Retinal pigment epithelial cell (primary cell): Measurements from ENCODE around the gene DIAPH1.
A peak's percentile ranks its signal among the peaks of the same experiment; 100 is the strongest.

Source experiments
- DNase-seq: peaks from one replicate; pipeline ENCODE4 v3.0.0-alpha.2; 2010; ENCODE audit warnings: low read depth
- H3K4me3 ChIP-seq: 2 replicates; pipeline ENCODE4 v1.5.1; 2011; ENCODE audit warnings: mild to moderate bottlenecking, low read length, control low read depth, moderate library complexity
- CTCF ChIP-seq: conservative IDR thresholded peaks from 2 replicates; pipeline ENCODE4 v1.5.1; 2011; ENCODE audit warnings: low read depth, low read length, control low read depth, inconsistent platforms

The DIAPH1 gene

GRCh38 chr5:141635646-141636045 lies 16.8 kb upstream of the DIAPH1 start:
- TF ChIP-seq CTCF = no peak
- no peak for DNase-seq
- peak overlapping the region; percentile 99 for H3K4me3 ChIP-seq

- no peak overlapping the region for H3K4me3 ChIP-seq
- TF ChIP-seq CTCF = no peak
- no peak for DNase-seq
Measured at GRCh38 chr5:141634720-141635119, 15.9 kb upstream of the DIAPH1 start.

GRCh38 chr5:141633871-141634561 lies 15.2 kb upstream of the DIAPH1 start:
- no peak for DNase-seq
- H3K4me3 ChIP-seq = no peak overlapping the region
- no peak for TF ChIP-seq CTCF

GRCh38 chr5:141632650-141633049 lies 13.8 kb upstream of the DIAPH1 start:
- H3K4me3 ChIP-seq = no peak overlapping the region
- DNase-seq = no peak
- TF ChIP-seq CTCF = no peak

- no peak for TF ChIP-seq CTCF
- no peak overlapping the region for H3K4me3 ChIP-seq
- DNase-seq = no peak
Measured at GRCh38 chr5:141630570-141631140, 11.9 kb upstream of the DIAPH1 start.

- no peak overlapping the region for H3K4me3 ChIP-seq
- no peak for TF ChIP-seq CTCF
- DNase-seq = no peak
Measured at GRCh38 chr5:141628175-141628788, 9.5 kb upstream of the DIAPH1 start.

GRCh38 chr5:141623611-141624010 lies 4.8 kb upstream of the DIAPH1 start:
- no peak for DNase-seq
- H3K4me3 ChIP-seq = no peak overlapping the region
- no peak for TF ChIP-seq CTCF
